ENCODE measurements around the gene ENTPD8.

The ENTPD8 gene

GRCh38 chr9:137438591-137439157, 2.5 kb downstream of the ENTPD8 start:
- TF ChIP-seq CTCF (IDR thresholded peaks at IDR 0.05) = no peak

GRCh38 chr9:137437691-137438590, 3.2 kb downstream of the ENTPD8 start:
- no peak for TF ChIP-seq CTCF (IDR thresholded peaks at IDR 0.05)

GRCh38 chr9:137436761-137437600, 4.2 kb downstream of the ENTPD8 start:
- no peak for TF ChIP-seq CTCF (IDR thresholded peaks at IDR 0.05)

- no peak for TF ChIP-seq CTCF (IDR thresholded peaks at IDR 0.05)
Measured at GRCh38 chr9:137435980-137436760, 5.0 kb downstream of the ENTPD8 start.

GRCh38 chr9:137435381-137435891, 5.7 kb downstream of the ENTPD8 start:
- no peak for TF ChIP-seq CTCF (IDR thresholded peaks at IDR 0.05)

- TF ChIP-seq CTCF (IDR thresholded peaks at IDR 0.05) = no peak
Measured at GRCh38 chr9:137434498-137435380, 6.4 kb downstream of the ENTPD8 start.
